Measurements from ENCODE around the gene CPN2. TPM values are rescaled to one million over a fixed set of nuclear protein-coding genes. Genes with fewer than 3 reads are reported as not detected.

CPN2 gene
- total and polyA plus RNA-seq, 2 of the 8 experiments (the other 6 are each of a cell fraction or from before 2014, with no cell fraction given): 0.03 TPM; not detected in 1

DNA sequence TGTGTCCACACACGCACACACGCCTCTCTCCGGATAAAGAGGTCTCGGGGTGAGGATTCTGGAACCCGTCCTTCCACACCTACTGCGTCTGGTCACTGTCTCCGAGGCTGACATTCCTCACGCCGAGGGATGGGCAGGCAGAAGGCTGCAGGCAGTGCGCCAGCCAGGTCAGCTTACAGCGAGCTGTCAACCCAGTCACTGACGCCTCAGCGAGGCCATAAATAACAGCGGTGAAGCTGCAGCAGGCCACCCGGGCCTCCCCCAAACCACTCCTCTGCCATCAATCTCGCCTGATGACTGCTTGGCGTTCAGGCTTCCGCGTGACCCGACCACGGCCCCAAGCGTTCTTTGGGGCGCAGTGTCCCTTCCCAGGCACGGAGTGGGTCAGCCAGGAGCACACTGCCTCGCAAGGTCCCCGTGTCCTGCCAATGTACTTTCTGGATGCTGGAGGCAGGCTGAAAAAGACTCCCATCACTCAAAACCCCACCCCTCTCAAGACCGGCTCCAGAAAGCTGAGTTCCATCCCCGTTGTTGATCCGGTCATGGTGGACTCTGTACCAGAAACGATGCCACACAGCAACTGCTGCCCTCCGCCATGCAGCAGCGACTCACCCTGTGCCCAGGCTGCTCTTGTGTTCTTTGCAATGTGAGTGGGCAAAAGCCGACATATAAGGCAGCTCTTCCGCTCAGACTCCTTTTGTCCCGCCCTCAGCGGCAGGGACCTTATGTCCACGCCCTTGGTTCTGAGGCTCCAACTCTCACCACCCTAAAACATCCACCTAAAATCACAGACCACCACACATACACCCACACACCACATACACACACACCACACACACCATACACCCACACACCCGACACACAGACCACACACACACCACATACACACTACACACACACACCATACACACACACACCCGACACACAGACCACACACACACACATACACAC, 27.1 kb downstream of the CPN2 start:
- POLR2A ChIA-PET (ENCODE audit: partially characterized antibody): no interaction called here
- no peak overlapping the region for H3K9ac ChIP-seq (replicated peaks in 1 of 4; ENCODE audit: extremely low read depth in 1 of 4, low read depth in 3 of 4, low read length in 3 of 4)
- CTCF ChIA-PET (ENCODE audit: partially characterized antibody): interaction anchor here (1.0 to 2.4 kb wide), 5 partner anchors 8 to 113 kb away, joined by 3 to 11 read pairs (median 3); no protein-coding TSS in a partner anchor
- no peak overlapping the region for H2BK5ac ChIP-seq (ENCODE audit: low read depth, low read length)
- H3K23ac ChIP-seq (ENCODE audit: insufficient read length): no peak overlapping the region
- H3K18ac ChIP-seq (ENCODE audit: extremely low read depth, low read length): 0 out of 2 replicates have a peak overlapping the region, but pooled peaks have one; percentile 9
- no peak overlapping the region for H4K5ac ChIP-seq (ENCODE audit: insufficient read length, low read depth, low read length)
- no peak overlapping the region for H3K14ac ChIP-seq (ENCODE audit: insufficient read length)
- H3K4me3 ChIP-seq (ENCODE audit: extremely low read depth in 1 of 4, insufficient read depth in 2 of 4, low read depth in 3 of 4, low read length in 4 of 4): no peak overlapping the region
- no peak overlapping the region for H2BK120ac ChIP-seq (replicated peaks; ENCODE audit: low read depth, low read length)
- peaks cover 0 to 23% of the 10 kb centered on the region in 2 experiments for H4K20me1 ChIP-seq (replicated peaks in 1 of 2; ENCODE audit: control insufficient read depth in 1 of 2, insufficient read depth in 2 of 2, low read length in 2 of 2)
- H2AK5ac ChIP-seq (ENCODE audit: low read depth, low read length): peak overlapping the region; percentile 89; the same call in 1 of the 2 replicates
- FAIRE-seq (no peak), DNase-seq (ENCODE audit: low read depth in 1 of 2, low spot score in 2 of 2) (no peak)
- no peaks in the 10 kb centered on the region for H3K79me2 ChIP-seq (ENCODE audit: control insufficient read depth in 1 of 2, insufficient read depth in 2 of 2, low read length in 2 of 2)
- peaks cover 22 to 29% of the 10 kb centered on the region in 2 experiments for H3K9me3 ChIP-seq (ENCODE audit: insufficient read depth in 2 of 2, low read depth in 1 of 2, low read length in 1 of 2)
- H4K91ac ChIP-seq (replicated peaks; ENCODE audit: insufficient read length, low read length): peak overlapping the region; percentile 98
- peak overlapping the region; percentile 100 for H3K56ac ChIP-seq (replicated peaks; ENCODE audit: insufficient read length, low read depth, low read length)
- peaks cover 14% of the 10 kb centered on the region for H3K79me1 ChIP-seq (ENCODE audit: low read depth, low read length)
- H3K36me3 ChIP-seq (ENCODE audit: control insufficient read depth in 2 of 4, insufficient read depth in 4 of 4, low read length in 3 of 4): no peaks in the 10 kb centered on the region; a peak in 1 of 8 replicates
- H2BK20ac ChIP-seq (ENCODE audit: low read length): no peak overlapping the region
- no peak overlapping the region for H3K4ac ChIP-seq (replicated peaks; ENCODE audit: insufficient read length, low read depth, low read length)
- peak overlapping the region; percentile 81; the same call in 1 of the 2 replicates for H2BK12ac ChIP-seq (ENCODE audit: low read depth, low read length)
- H3K23me2 ChIP-seq (ENCODE audit: low read depth, low read length): peaks cover 28% of the 10 kb centered on the region; the same call in 1 of the 2 replicates
- no peak overlapping the region for H3K4me2 ChIP-seq (ENCODE audit: insufficient read depth in 1 of 2, low read depth in 2 of 2, low read length in 2 of 2)
- no peak overlapping the region for H3K27ac ChIP-seq (ENCODE audit: low read depth, low read length)
- H2BK15ac ChIP-seq (ENCODE audit: low read length): peak overlapping the region; percentile 37; the same call in 1 of the 2 replicates
- 87% methylated on average over 37 of the region's 39 CpGs; no CpG with 5 or more reads in 1 of the 2 experiments for WGBS, 2 experiments (ENCODE audit: extremely low coverage in 1 of 2, insufficient coverage in 1 of 2, insufficient read length in 1 of 2, insufficient replicate concordance in 2 of 2, low coverage in 1 of 2, low lambda C conversion rate in 2 of 2, missing lambda C conversion rate in 1 of 2)
- H3K4me1 ChIP-seq (replicated peaks in 1 of 4; ENCODE audit: control insufficient read depth in 3 of 4, insufficient read depth in 4 of 4, low read length in 3 of 4): no peaks in the 10 kb centered on the region; a peak in 3 of 7 replicates
- H3K27me3 ChIP-seq (replicated peaks in 1 of 4; ENCODE audit: control insufficient read depth in 3 of 4, extremely low read depth in 1 of 4, insufficient read depth in 3 of 4, low read length in 3 of 4): peaks cover 0 to 3% (median 0%) of the 10 kb centered on the region in 4 experiments; a peak in 1 of 7 replicates
- H2AFZ ChIP-seq (ENCODE audit: low read length): no peak overlapping the region
- H4K8ac ChIP-seq (ENCODE audit: extremely low read depth, insufficient read depth, low read length): peak overlapping the region; percentile 28; the same call in 1 of the 2 replicates
- TF ChIP-seq RXRA (IDR thresholded peaks at IDR 0.05; ENCODE audit: insufficient read depth, low read depth, low read length) (no peak), RBBP5 (IDR thresholded peaks at IDR 0.05; ENCODE audit: borderline replicate concordance, low read depth, low read length) (no peak), SUZ12 (IDR thresholded peaks at IDR 0.05; ENCODE audit: low read length) (no peak), POLR2A (IDR thresholded peaks at IDR 0.05; ENCODE audit: control extremely low read depth in 1 of 2, low read depth in 2 of 2, low read length in 2 of 2) (no peak), CBX5 (IDR thresholded peaks at IDR 0.05; ENCODE audit: low read depth, low read length) (no peak), FOSL1 (IDR thresholded peaks at IDR 0.05; ENCODE audit: insufficient read depth, low read depth, low read length) (no peak), TCF12 (IDR thresholded peaks at IDR 0.05; ENCODE audit: low read depth, low read length) (no peak), SP2 (IDR thresholded peaks at IDR 0.05; ENCODE audit: low read length) (no peak), NANOG (IDR thresholded peaks at IDR 0.05; ENCODE audit: insufficient read depth, low read depth, low read length, poor library complexity, severe bottlenecking) (no peak), NRF1 (IDR thresholded peaks at IDR 0.05; ENCODE audit: low read depth, low read length) (no peak), CEBPB (IDR thresholded peaks at IDR 0.05; ENCODE audit: low read depth, low read length) (no peak), POU5F1 (IDR thresholded peaks at IDR 0.05; ENCODE audit: low read depth, low read length) (no peak)

Measured in H1 (cell line).